GM13976 (cell line): ENCODE measurements around the gene ZNF354B.

Experiments
- DNase-seq: peaks from one replicate; pipeline ENCODE4 v3.0.0; 2012; ENCODE audit warnings: low spot score
- CTCF ChIP-seq: IDR thresholded peaks from 2 replicates; pipeline ENCODE4 v1.5.1; 2012; ENCODE audit warnings: borderline replicate concordance, mild to moderate bottlenecking; ENCODE audit not compliant: insufficient read depth; ENCODE audit errors: extremely low read depth, missing control alignments, control extremely low read depth
- in situ Hi-C: fragments of 300-500 bp; cut with MboI; formaldehyde crosslinking; loops from one replicate; pipeline ENCODE4 v1.12.0; 2022; ENCODE audit warnings: low sequenced_read_pairs, mixed read lengths, inconsistent platforms; ENCODE audit not compliant: unreplicated experiment

Gene ZNF354B

GRCh38 chr5:178859625-178860521 lies at the start of gene ZNF354B:
Gene ZNF354B (plus strand): TSS chr5:178859953. CDS start chr5:178861048, 1,095 bp downstream.
- no peak for TF ChIP-seq CTCF
- DNase-seq: peak; percentile 91
- in situ Hi-C loops: no loop called here

- DNase-seq: no peak
- no peak for TF ChIP-seq CTCF
- in situ Hi-C loops: no loop called here
These were observed 42.2 kb upstream of the ZNF354B start for GRCh38 chr5:178817506-178817905.

- DNase-seq: no peak
- no peak for TF ChIP-seq CTCF
- in situ Hi-C loops: no loop called here
These were observed 41.7 kb upstream of the ZNF354B start for GRCh38 chr5:178818094-178818493.

- in situ Hi-C loops: no loop called here
- TF ChIP-seq CTCF: no peak
- no peak for DNase-seq
These were observed 39.8 kb upstream of the ZNF354B start for GRCh38 chr5:178820001-178820400.

- no peak for TF ChIP-seq CTCF
- DNase-seq: no peak
- in situ Hi-C loops: no loop called here
These were observed 34.3 kb upstream of the ZNF354B start for GRCh38 chr5:178825444-178825843.

GRCh38 chr5:178826216-178826615 lies 33.5 kb upstream of the ZNF354B start:
- in situ Hi-C loops: no loop called here
- TF ChIP-seq CTCF: no peak
- no peak for DNase-seq
